ENCODE data around the gene MEF2C. TPM values are rescaled to one million over a fixed set of nuclear protein-coding genes. Genes with fewer than 3 reads are reported as not detected.

Gene MEF2C
- total and polyA plus RNA-seq, 2 of the 13 experiments (the other 11 are each of a cell fraction or from before 2014, with no cell fraction given) = 0.02 TPM; not detected in 1

GRCh38 chr5:88881571-88881971 lies 1.4 kb downstream of the MEF2C start (continued):
- TF ChIP-seq TRAFD1 (CRISPR knock-in tag; IDR thresholded peaks at IDR 0.05; ENCODE audit: borderline replicate concordance) (no peak), NFE2L2 (IDR thresholded peaks at IDR 0.05; ENCODE audit: low read length) (no peak), PREB (CRISPR knock-in tag; IDR thresholded peaks at IDR 0.05) (no peak), ZNF75D (CRISPR knock-in tag; IDR thresholded peaks at IDR 0.05; ENCODE audit: borderline replicate concordance) (no peak), ZNF761 (CRISPR knock-in tag; conservative IDR thresholded peaks at IDR 0.05) (no peak), THAP11 (CRISPR knock-in tag; IDR thresholded peaks at IDR 0.05) (no peak), PPARG (CRISPR knock-in tag; conservative IDR thresholded peaks at IDR 0.05) (no peak), ZNF331 (CRISPR knock-in tag; IDR thresholded peaks at IDR 0.05) (no peak), MAZ (IDR thresholded peaks at IDR 0.05; ENCODE audit: borderline replicate concordance, low read depth, low read length) (no peak), MAZ (CRISPR knock-in tag; IDR thresholded peaks at IDR 0.05; ENCODE audit: low read depth) (no peak), NFKBIZ (CRISPR knock-in tag; IDR thresholded peaks at IDR 0.05) (no peak), KDM5B (CRISPR knock-in tag; IDR thresholded peaks at IDR 0.05; ENCODE audit: borderline replicate concordance) (no peak)

- intact Hi-C loops (cut with micrococcal nuclease; ENCODE audit: unreplicated experiment) (no loop called here), in situ Hi-C loops (cut with HindIII; ENCODE audit: extremely low pct_ligation_motif_present, low pct_unique_long_range_greater_than_20kb) (no loop called here)
- H4K20me1 ChIP-seq (ENCODE audit: insufficient read depth, low read length) = no peaks in the 10 kb centered on the region
- H3K4me2 ChIP-seq (ENCODE audit: low read depth, low read length) = no peak overlapping the region
- 5% methylated on average over 1 of the region's 1 CpG for WGBS (ENCODE audit: low lambda C conversion rate)
- H3K4me1 ChIP-seq (ENCODE audit: insufficient read depth, low read length) = 0 out of 2 replicates have a peak, but pooled peaks cover 5% of the 10 kb centered on the region
- FAIRE-seq (no peak), DNase-seq (ENCODE audit: low spot score) (no peak), ATAC-seq (no peak)
- H3K36me3 ChIP-seq (replicated peaks in 1 of 2; ENCODE audit: control insufficient read depth in 1 of 2, insufficient read depth in 2 of 2, low read length in 2 of 2) = no peaks in the 10 kb centered on the region
- H3K27me3 ChIP-seq (ENCODE audit: control insufficient read depth in 1 of 2, insufficient read depth in 2 of 2, low read length in 2 of 2) = peaks cover 0 to 24% of the 10 kb centered on the region in 2 experiments; a peak in 3 of 5 replicates
- no peak overlapping the region for H3K4me3 ChIP-seq (replicated peaks in 1 of 3; ENCODE audit: insufficient read depth in 1 of 3, low read depth in 2 of 3, low read length in 3 of 3)
- H3K79me2 ChIP-seq (ENCODE audit: insufficient read depth, low read length) = no peaks in the 10 kb centered on the region
- no peak overlapping the region for H2AFZ ChIP-seq (ENCODE audit: low read length)
- no peak overlapping the region for H3K27ac ChIP-seq (ENCODE audit: extremely low read length, insufficient read depth, low read length)
- ChIA-PET CTCF (ENCODE audit: low intra/inter-chr PET ratio, low total read pairs) (no interaction called here), POLR2A (no interaction called here)
- H3K9me3 ChIP-seq (ENCODE audit: low read length) = no peaks in the 10 kb centered on the region
- no peak overlapping the region for H3K9ac ChIP-seq (ENCODE audit: insufficient read depth, low read depth, low read length)
- BruUV-seq (replicated peaks) = no TSS peak
- TF ChIP-seq EHMT2 (IDR thresholded peaks at IDR 0.05; ENCODE audit: borderline replicate concordance, low read depth, low read length) (no peak), NR2F2 (IDR thresholded peaks at IDR 0.05; ENCODE audit: borderline replicate concordance, low read depth) (no peak), PHF5A (CRISPR knock-in tag; IDR thresholded peaks at IDR 0.05; ENCODE audit: low read depth, unreplicated experiment) (no peak), RBM39 (IDR thresholded peaks at IDR 0.05; ENCODE audit: low read depth, low read length, poor library complexity, severe bottlenecking) (no peak), CREB1 (IDR thresholded peaks at IDR 0.05) (no peak), CREB1 (CRISPR knock-in tag; IDR thresholded peaks at IDR 0.05) (no peak), ATF2 (CRISPR knock-in tag; IDR thresholded peaks at IDR 0.05) (no peak), KLF9 (CRISPR knock-in tag; IDR thresholded peaks at IDR 0.05; ENCODE audit: low read depth) (no peak), NR2F6 (IDR thresholded peaks at IDR 0.05) (no peak), NR2F6 (CRISPR knock-in tag; IDR thresholded peaks at IDR 0.05) (no peak), MLLT10 (CRISPR knock-in tag; IDR thresholded peaks at IDR 0.05) (no peak), NR1H2 (CRISPR knock-in tag; IDR thresholded peaks at IDR 0.05; ENCODE audit: borderline replicate concordance, low read depth) (no peak)
Observed at GRCh38 chr5:88880201-88880600, 2.8 kb downstream of the MEF2C start.
